GM12875 (cell line): ENCODE data around the gene EDARADD.
"Not testable (repeated sequence)": the region's sequence is repeated elsewhere in the genome, so short reads cannot be mapped to it uniquely, and the experiment has no call there.

Experiments
- H3K4me3 ChIP-seq: one replicate; pipeline ENCODE4 v1.5.1; 2011; ENCODE audit warnings: low read depth, low read length, control low read depth
- TF ChIP-seq, protein P1 (sequence below): IDR thresholded peaks from 2 replicates; pipeline ENCODE4 v1.5.1; 2011; ENCODE audit warnings: low read depth, mild to moderate bottlenecking, control low read depth, inconsistent platforms, low read length, moderate library complexity, borderline replicate concordance; ENCODE audit not compliant: insufficient read depth

The EDARADD gene

DNA sequence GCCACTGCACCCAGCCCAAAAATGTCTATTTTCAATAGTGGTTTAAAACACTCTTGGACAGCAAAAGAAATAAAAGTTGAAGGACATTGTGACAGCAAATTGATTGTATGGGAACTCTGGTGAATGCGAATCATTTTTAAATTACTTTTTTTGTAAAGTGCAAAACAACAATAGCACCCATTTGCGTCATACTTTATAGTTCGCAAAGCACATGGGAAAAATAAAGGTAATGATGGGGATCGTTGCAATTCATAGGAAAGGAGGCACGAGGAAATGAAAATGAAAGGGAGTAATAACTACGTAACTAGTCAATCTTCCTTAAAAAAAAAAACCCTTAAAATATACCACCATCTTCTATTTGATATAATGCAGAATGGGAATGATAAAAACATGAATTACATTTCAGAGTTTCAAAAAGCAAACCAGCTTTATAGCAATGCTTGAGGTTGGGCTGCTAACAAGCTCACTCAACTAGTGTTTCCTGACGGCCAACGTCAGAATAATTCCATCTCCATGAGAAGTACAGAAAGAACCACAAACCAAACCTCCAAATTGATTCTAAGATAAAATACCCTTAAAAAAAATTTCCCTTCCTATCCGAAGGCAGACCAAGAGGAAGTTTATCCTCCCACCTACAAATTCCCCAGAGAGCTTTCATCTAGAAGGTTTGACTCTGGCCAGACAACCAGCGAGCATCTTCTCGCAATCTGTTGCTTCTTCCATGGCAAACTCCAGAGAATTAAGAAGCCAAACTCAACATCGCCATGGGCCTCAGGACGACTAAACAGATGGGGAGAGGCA lies at the start of gene EDARADD:
Gene EDARADD (plus strand): TSS at position 606 of the 801 bp plus-strand sequence. CDS start 159 bp downstream, at position 765.
- H3K4me3 ChIP-seq: peak within 1 kb of the TSS; percentile 92
- TF ChIP-seq, protein P1, sequence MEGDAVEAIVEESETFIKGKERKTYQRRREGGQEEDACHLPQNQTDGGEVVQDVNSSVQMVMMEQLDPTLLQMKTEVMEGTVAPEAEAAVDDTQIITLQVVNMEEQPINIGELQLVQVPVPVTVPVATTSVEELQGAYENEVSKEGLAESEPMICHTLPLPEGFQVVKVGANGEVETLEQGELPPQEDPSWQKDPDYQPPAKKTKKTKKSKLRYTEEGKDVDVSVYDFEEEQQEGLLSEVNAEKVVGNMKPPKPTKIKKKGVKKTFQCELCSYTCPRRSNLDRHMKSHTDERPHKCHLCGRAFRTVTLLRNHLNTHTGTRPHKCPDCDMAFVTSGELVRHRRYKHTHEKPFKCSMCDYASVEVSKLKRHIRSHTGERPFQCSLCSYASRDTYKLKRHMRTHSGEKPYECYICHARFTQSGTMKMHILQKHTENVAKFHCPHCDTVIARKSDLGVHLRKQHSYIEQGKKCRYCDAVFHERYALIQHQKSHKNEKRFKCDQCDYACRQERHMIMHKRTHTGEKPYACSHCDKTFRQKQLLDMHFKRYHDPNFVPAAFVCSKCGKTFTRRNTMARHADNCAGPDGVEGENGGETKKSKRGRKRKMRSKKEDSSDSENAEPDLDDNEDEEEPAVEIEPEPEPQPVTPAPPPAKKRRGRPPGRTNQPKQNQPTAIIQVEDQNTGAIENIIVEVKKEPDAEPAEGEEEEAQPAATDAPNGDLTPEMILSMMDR: no peak

DNA sequence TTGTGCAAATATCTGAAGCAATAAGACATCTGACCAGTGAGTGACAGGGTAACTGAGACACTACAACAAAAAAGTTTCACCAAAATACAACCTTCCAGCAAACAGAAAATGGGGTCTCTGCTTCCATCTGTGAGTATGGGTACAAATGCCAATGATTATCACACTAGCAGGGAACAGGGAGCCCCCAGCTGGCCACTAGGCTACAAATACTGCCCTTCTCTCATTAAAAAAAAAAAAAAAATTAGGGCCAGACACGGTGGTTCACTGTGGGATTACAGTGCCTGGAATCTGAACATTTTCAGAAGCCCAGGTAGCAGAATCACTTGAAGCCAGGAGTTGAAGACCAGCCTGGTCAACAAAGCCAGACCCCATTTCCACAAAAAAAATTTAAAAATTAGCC lies 48.4 kb upstream of the EDARADD start:
- TF ChIP-seq, protein P1: no peak
- no peak overlapping the region for H3K4me3 ChIP-seq

DNA sequence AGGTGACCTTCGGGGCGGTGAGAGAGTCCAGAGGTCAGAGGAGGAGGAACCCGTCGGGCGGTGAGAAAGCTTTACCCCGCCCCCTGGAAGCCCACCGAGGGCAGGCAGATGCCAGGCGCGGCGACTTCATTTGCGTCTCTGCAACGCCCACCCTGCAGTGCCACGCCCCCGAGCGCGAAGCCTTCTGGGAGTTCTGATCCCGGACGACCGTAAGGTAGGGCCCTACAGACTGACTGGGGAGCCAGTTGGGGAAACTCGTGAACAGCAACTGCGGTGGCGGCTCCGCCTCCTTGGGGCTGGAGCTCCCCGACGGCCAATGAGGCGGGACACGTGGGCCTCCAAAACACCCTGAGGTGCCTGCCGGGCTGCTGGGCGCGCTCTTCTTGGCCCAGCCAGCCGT lies 46.0 kb upstream of the EDARADD start:
- TF ChIP-seq, protein P1: no peak
- H3K4me3 ChIP-seq: no peak overlapping the region

DNA sequence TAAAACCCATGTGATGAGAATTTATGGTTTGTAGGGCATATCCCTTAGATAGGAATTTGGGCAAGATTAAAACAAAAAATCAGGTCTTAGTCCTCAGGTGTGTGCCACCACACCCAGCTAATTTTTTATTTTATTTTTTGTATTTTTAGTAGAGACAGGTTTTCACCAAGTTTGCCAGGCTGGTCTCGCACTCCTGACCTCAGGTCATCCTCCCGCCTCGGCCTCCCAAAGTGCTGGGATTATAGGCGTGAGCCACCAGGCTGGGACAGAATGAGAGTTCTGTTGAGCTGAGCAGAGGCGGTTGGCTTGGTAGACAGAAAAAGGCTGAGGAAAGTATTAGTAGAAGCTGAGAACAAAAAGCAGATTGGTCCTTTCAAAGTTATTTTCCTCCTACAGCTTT lies 43.8 kb upstream of the EDARADD start:
- TF ChIP-seq, protein P1: no peak
- no peak overlapping the region for H3K4me3 ChIP-seq

DNA sequence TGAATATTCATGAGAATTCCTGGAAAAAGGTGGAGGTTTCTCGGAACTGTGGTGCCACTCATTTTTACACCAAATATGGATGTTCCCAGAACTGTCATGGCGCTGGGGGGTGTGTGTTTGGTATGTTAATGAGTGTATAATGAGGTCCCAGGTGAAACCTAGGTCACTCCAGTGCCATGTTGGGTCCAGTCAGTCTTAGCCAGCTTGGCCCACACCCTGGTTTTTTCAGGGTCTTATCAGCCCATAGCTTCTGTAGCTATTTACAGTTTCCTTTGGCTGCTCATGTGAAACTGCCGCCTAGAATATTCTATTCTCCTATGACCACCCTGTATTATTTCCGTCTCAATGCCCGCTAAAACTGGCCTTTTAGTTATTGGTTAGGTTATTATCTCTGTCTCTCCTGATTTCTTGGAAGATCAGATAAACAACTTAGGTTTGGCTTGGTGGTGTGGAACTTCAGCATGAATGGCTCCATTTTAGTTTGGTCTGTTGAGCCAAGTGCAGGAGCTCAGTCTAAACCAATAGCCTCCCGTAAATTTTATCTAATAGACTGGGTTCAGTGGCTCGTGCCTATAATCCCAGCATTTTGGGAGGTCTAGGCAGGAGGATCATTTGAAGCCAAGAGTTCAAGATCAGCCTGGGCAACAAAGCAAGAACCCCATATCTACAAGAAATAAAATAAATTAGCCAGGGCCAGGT lies 42.1 kb upstream of the EDARADD start:
- H3K4me3 ChIP-seq: no peak overlapping the region
- TF ChIP-seq, protein P1: no peak

DNA sequence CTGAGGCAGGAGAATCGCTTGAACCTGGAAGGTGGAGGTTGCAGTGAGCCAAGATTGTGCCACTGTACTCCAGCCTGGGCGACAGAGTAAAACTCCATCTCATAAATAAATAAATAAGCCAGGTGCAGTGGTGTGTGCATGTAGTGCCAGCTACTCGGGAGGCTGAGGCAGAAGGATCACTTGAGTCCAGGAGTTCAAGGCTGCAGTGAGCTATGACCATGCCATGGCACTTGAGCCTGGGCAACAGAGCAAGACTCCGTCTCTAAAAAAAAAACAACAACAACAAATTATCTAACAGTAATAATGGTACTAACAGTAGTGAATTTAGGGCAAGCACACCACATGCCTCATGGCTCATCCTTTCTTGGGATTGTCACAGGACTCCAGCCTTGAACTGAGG lies 41.3 kb upstream of the EDARADD start:
- not testable (repeated sequence) for H3K4me3 ChIP-seq

DNA sequence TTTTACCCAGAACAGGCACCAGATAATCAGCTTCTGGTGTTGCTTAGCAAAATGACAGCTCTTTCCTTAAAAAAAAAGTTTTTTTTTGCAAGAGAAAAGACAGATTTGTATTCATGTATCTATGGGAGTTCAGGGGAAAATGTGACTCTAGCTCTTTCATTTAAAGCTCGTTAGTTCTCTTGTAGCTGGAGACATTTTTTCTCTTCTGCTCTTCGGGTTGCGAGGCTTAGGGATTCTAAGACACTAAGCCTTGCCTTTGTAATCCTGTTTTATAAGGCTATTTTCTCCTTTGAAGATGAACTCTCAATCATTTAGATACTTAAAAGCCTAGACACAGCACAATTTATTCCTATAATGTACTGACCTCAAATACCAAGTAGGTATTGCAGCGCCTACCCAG lies 40.3 kb upstream of the EDARADD start:
- TF ChIP-seq, protein P1: no peak
- H3K4me3 ChIP-seq: no peak overlapping the region
